H9 (cell line): ENCODE results near the gene ZCCHC7. TPM values are rescaled to one million over a fixed set of nuclear protein-coding genes. Genes with fewer than 3 reads are reported as not detected.

Experiments
- DNase-seq: peaks from one replicate; pipeline ENCODE4 v3.0.0-alpha.2; 2017
- H2AFZ ChIP-seq: one replicate; pipeline ENCODE4 v1.6.1; 2013; ENCODE audit warnings: mild to moderate bottlenecking, low read length, control low read depth, moderate library complexity
- H2AK5ac ChIP-seq: 2 replicates; pipeline ENCODE4 v1.6.1; 2013; ENCODE audit warnings: low read length, control low read depth, mixed read lengths; ENCODE audit not compliant: insufficient read length
- H2BK120ac ChIP-seq: one replicate; pipeline ENCODE4 v1.6.1; 2013; ENCODE audit warnings: low read depth, mild to moderate bottlenecking, low read length, control low read depth, inconsistent platforms; ENCODE audit not compliant: poor library complexity, severe bottlenecking
- H2BK12ac ChIP-seq: 2 replicates; pipeline ENCODE4 v1.6.1; 2013; ENCODE audit warnings: low read length, control low read depth, mixed read lengths, low read depth; ENCODE audit not compliant: insufficient read length
- H2BK15ac ChIP-seq: 2 replicates; pipeline ENCODE4 v1.6.1; 2013; ENCODE audit warnings: low read depth, low read length, control low read depth
- H2BK20ac ChIP-seq: one replicate; pipeline ENCODE4 v1.6.1; 2013; ENCODE audit warnings: low read depth, mild to moderate bottlenecking, low read length, control low read depth, inconsistent platforms; ENCODE audit not compliant: poor library complexity, severe bottlenecking
- H2BK5ac ChIP-seq: 2 replicates; pipeline ENCODE4 v1.6.1; 2013; ENCODE audit warnings: low read length, control low read depth, mixed read lengths; ENCODE audit not compliant: insufficient read length
- H3K14ac ChIP-seq: 2 replicates; pipeline ENCODE4 v1.6.1; 2013; ENCODE audit warnings: low read length, control low read depth; ENCODE audit not compliant: insufficient read depth
- H3K18ac ChIP-seq: 2 replicates; pipeline ENCODE4 v1.6.1; 2013; ENCODE audit warnings: low read depth, mild to moderate bottlenecking, mixed read lengths, low read length, control low read depth; ENCODE audit not compliant: insufficient read length
- H3K23ac ChIP-seq: 2 replicates; pipeline ENCODE4 v1.6.1; 2013; ENCODE audit warnings: low read length, control low read depth, mixed read lengths, low read depth; ENCODE audit not compliant: insufficient read length
- H3K23me2 ChIP-seq: 2 replicates; pipeline ENCODE4 v1.6.1; 2013; ENCODE audit warnings: low read depth, mild to moderate bottlenecking, mixed read lengths, low read length, control low read depth; ENCODE audit not compliant: insufficient read length, poor library complexity, severe bottlenecking
- H3K27ac ChIP-seq: 2 replicates; pipeline ENCODE4 v1.5.1; 2013; ENCODE audit warnings: low read length, control low read depth, mixed read lengths, low read depth; ENCODE audit not compliant: insufficient read length
- H3K27me3 ChIP-seq: 2 replicates; pipeline ENCODE4 v1.6.1; 2013; ENCODE audit warnings: low read length, control low read depth, inconsistent platforms; ENCODE audit not compliant: insufficient read depth
- H3K4ac ChIP-seq: 2 replicates; pipeline ENCODE4 v1.6.1; 2013; ENCODE audit warnings: low read depth, mild to moderate bottlenecking, control low read depth, inconsistent platforms, low read length, moderate library complexity
- H3K4me1 ChIP-seq: 2 replicates; pipeline ENCODE4 v1.6.1; 2013; ENCODE audit warnings: low read length, control low read depth, inconsistent platforms; ENCODE audit not compliant: insufficient read depth
- H3K4me2 ChIP-seq: 2 replicates; pipeline ENCODE4 v1.6.1; 2013; ENCODE audit warnings: low read length, control low read depth, mixed read lengths; ENCODE audit not compliant: insufficient read length, insufficient read depth
- H3K56ac ChIP-seq: 2 replicates; pipeline ENCODE4 v1.6.1; 2013; ENCODE audit warnings: low read depth, mild to moderate bottlenecking, mixed read lengths, low read length, control low read depth; ENCODE audit not compliant: insufficient read length
- H3K79me1 ChIP-seq: 2 replicates; pipeline ENCODE4 v1.6.1; 2013; ENCODE audit warnings: low read depth, mild to moderate bottlenecking, moderate library complexity, low read length, control low read depth, inconsistent platforms; ENCODE audit not compliant: insufficient read depth, poor library complexity, severe bottlenecking
- H3K79me2 ChIP-seq: 2 replicates; pipeline ENCODE4 v1.6.1; 2013; ENCODE audit warnings: low read length, control low read depth, inconsistent platforms; ENCODE audit not compliant: insufficient read depth
- H3K9ac ChIP-seq: 2 replicates; pipeline ENCODE4 v1.6.1; 2013; ENCODE audit warnings: low read length, control low read depth, mixed read lengths; ENCODE audit not compliant: insufficient read length; ENCODE audit errors: extremely low read depth
- H3K9me3 ChIP-seq: one replicate; pipeline ENCODE4 v1.6.1; 2013; ENCODE audit warnings: low read depth, low read length, inconsistent platforms; ENCODE audit not compliant: control insufficient read depth
- H3T11ph ChIP-seq: one replicate; pipeline ENCODE4 v1.6.1; 2013; ENCODE audit warnings: mild to moderate bottlenecking, low read length, control low read depth, inconsistent platforms
- H4K20me1 ChIP-seq: one replicate; pipeline ENCODE4 v1.6.1; 2013; ENCODE audit not compliant: control insufficient read depth, insufficient read length, insufficient read depth
- H4K5ac ChIP-seq: 2 replicates; pipeline ENCODE4 v1.6.1; 2013; ENCODE audit warnings: low read depth, mild to moderate bottlenecking, mixed read lengths, low read length, control low read depth; ENCODE audit not compliant: insufficient read length
- H4K8ac ChIP-seq: replicated peaks from 2 replicates; pipeline ENCODE4 v1.6.1; 2013; ENCODE audit warnings: low read length, control low read depth, mixed read lengths, low read depth; ENCODE audit not compliant: insufficient read length
- H4K91ac ChIP-seq: 2 replicates; pipeline ENCODE4 v1.6.1; 2013; ENCODE audit warnings: low read depth, mild to moderate bottlenecking, moderate library complexity, mixed read lengths, low read length, control low read depth; ENCODE audit not compliant: insufficient read length
- H3K27ac Mint-ChIP-seq, 3 experiments: 2 replicates in 2 of 3; 3 replicates in 1 of 3; pipeline ENCODE4 v1.8.0; 2020 to 2021; ENCODE audit warnings: mixed read lengths in 3 of 3, mild to moderate bottlenecking in 1 of 3, moderate library complexity in 1 of 3
- H3K27me3 Mint-ChIP-seq: 2 replicates; pipeline ENCODE4 v1.8.0; 2021; ENCODE audit warnings: low read depth, mild to moderate bottlenecking, moderate library complexity, mixed read lengths
- H3K36me3 Mint-ChIP-seq, 3 experiments: 2 replicates in 2 of 3; 3 replicates in 1 of 3; pipeline ENCODE4 v1.8.0; 2020 to 2021; ENCODE audit warnings: low read depth in 3 of 3, mixed read lengths in 3 of 3; ENCODE audit not compliant: insufficient read depth in 1 of 3
- H3K4me1 Mint-ChIP-seq, 2 experiments: 2 replicates each; pipeline ENCODE4 v1.8.0; 2020; ENCODE audit warnings: mixed read lengths in 2 of 2
- H3K4me3 Mint-ChIP-seq, 2 experiments: 2 replicates in 1 of 2; 3 replicates in 1 of 2; pipeline ENCODE4 v1.8.0; 2020 to 2021; ENCODE audit warnings: mild to moderate bottlenecking in 2 of 2, mixed read lengths in 2 of 2, moderate library complexity in 1 of 2
- H3K9me3 Mint-ChIP-seq, 2 experiments: 2 replicates in 1 of 2; 3 replicates in 1 of 2; pipeline ENCODE4 v1.8.0; 2020; ENCODE audit warnings: mild to moderate bottlenecking in 2 of 2, mixed read lengths in 2 of 2, moderate library complexity in 1 of 2
- CTCF ChIP-seq: fragments of 200-600 bp; sonication (generic); conservative IDR thresholded peaks from 3 replicates; pipeline ENCODE4 v1.8.0; 2021; ENCODE audit warnings: antibody characterized with exemption, mild to moderate bottlenecking
- WGBS: extraction: QIAGEN DNeasy Blood & Tissue Kit; methylation state at CpG from one replicate; pipeline ENCODE4 v1.1.7; 2013; ENCODE audit warnings: missing lambda C conversion rate, low lambda C conversion rate, mixed read lengths; ENCODE audit not compliant: insufficient read length; ENCODE audit errors: extremely low coverage; 5-methylcytosine and 5-hydroxymethylcytosine counted together
- total RNA-seq: library from RNA; stranded (reverse); gene quantifications from 2 replicates; pipeline ENCODE4 v1.2.1, GENCODE V29; 2021

Gene ZCCHC7
- total RNA-seq, 1 experiment from 2014 or later, result 20.3 TPM

GRCh38 chr9:37370968-37371563 lies 250.7 kb downstream of the ZCCHC7 start:
- no peak overlapping the region for H2BK120ac ChIP-seq
- no CpG with 5 or more reads among the region's 5 CpGs for WGBS
- no peaks in the 10 kb centered on the region for H3K4me1 ChIP-seq
- no peak overlapping the region for H2AK5ac ChIP-seq
- H2BK20ac ChIP-seq, result no peak overlapping the region
- Mint-ChIP-seq H3K9me3 (no peaks in the 10 kb centered on the region), H3K27me3 (peaks cover 2% of the 10 kb centered on the region), H3K4me3 (no peak overlapping the region), H3K4me1 (peaks cover 6 to 11% of the 10 kb centered on the region in 2 experiments), H3K36me3 (no peaks in the 10 kb centered on the region; a peak in 1 of 7 replicates), H3K27ac (no peak overlapping the region)
- H3K23ac ChIP-seq, result no peak overlapping the region
- H2BK15ac ChIP-seq, result no peak overlapping the region
- H3K56ac ChIP-seq, result no peak overlapping the region
- H3K79me1 ChIP-seq, result no peaks in the 10 kb centered on the region
- no peak overlapping the region for H3K4me2 ChIP-seq
- no peaks in the 10 kb centered on the region for H3K79me2 ChIP-seq
- H3K27ac ChIP-seq, result no peak overlapping the region
- H3K4ac ChIP-seq, result no peak overlapping the region
- H3K27me3 ChIP-seq, result no peaks in the 10 kb centered on the region
- H4K8ac ChIP-seq, result no peak overlapping the region
- H2BK5ac ChIP-seq, result no peak overlapping the region
- H4K20me1 ChIP-seq, result no peaks in the 10 kb centered on the region
- H3K9ac ChIP-seq, result no peak overlapping the region
- DNase-seq, result no peak
- no peak overlapping the region for H4K91ac ChIP-seq
- no peak overlapping the region for H2BK12ac ChIP-seq
- no peak overlapping the region for H2AFZ ChIP-seq
- H4K5ac ChIP-seq, result no peak overlapping the region
- TF ChIP-seq CTCF, result no peak
- H3T11ph ChIP-seq, result no peak overlapping the region
- H3K14ac ChIP-seq, result no peak overlapping the region; the same call in 1 of the 2 replicates
- no peak overlapping the region for H3K18ac ChIP-seq
- no peaks in the 10 kb centered on the region for H3K23me2 ChIP-seq
- H3K9me3 ChIP-seq, result no peaks in the 10 kb centered on the region
